RCC 7860 (cell line): ENCODE results near the gene AGAP3.
A peak's percentile ranks its signal among the peaks of the same experiment; 100 is the strongest.

Source experiments
- DNase-seq: peaks from one replicate; pipeline ENCODE4 v3.0.0-alpha.2; 2015; ENCODE audit warnings: low spot score
- FAIRE-seq: peaks from 2 replicates; lab custom pipeline; 2012; peaks lifted over from hg19 to GRCh38; lab: Jason Lieb, UNC

The AGAP3 gene

DNA sequence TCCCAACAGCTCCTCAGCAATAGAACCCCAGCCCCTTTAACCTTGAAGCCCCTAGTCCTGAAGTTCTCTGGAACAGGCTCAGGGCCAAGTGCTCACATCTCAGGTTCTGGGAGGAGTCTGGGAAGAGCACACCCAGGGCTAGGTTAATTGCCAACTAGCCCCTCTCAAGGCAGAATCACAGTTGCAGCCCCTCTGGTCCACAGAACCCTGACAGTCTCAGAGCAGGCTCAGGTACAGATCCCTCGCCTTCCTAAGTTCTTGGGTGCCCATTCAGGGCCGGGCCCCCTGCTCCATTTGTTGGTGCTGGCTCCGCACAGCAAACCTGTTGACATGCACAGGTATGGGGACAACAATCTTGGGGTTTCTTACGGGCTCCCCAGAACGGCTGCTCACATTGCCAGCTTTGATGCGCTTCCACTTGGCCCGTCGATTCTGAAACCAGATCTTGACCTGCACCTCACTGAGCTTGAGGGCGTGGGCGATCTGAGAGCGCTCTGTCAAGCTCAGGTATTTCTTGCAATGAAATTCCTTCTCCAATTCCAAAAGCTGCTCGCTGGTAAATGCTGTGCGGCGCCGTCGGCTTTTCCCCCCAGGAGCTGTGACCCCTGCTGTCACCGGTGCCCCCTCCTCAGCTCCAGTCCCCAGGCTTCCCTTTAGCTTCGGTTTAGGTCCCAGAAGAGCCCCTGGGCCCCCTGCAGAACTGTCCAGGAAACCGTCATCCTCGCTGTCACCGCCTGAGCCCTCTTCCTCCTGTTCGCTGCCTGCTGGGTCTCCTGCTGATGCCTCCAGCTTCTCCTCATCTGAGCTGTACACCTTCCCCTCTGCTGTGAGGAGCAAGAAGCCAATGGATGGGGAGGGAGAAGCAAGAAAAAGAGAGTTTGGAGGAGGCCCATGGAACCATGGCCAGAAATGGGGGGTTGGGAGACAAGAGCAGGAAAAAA lies 62.3 kb downstream of the AGAP3 start:
- no peak for DNase-seq
- no peak for FAIRE-seq

DNA sequence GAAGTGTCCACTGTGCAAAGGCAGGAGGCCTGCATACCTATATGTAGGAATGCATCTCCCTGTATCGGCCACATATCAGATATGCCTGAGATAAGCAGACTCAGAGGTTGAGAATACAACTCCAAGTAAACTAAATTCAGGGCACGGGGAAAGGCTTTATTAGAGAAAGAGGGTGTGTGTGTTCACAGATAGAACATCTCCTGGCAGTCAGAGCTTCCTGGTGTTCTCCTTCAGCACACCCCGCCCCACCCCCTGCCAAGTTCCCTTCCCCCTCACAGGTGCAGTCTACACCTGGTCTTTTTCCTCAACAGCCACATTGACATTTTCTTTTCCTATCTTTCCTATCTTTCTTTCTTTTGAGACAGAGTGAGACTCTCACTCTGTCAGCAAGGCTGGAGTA lies 64.1 kb downstream of the AGAP3 start:
- FAIRE-seq (no peak), DNase-seq (no peak)

DNA sequence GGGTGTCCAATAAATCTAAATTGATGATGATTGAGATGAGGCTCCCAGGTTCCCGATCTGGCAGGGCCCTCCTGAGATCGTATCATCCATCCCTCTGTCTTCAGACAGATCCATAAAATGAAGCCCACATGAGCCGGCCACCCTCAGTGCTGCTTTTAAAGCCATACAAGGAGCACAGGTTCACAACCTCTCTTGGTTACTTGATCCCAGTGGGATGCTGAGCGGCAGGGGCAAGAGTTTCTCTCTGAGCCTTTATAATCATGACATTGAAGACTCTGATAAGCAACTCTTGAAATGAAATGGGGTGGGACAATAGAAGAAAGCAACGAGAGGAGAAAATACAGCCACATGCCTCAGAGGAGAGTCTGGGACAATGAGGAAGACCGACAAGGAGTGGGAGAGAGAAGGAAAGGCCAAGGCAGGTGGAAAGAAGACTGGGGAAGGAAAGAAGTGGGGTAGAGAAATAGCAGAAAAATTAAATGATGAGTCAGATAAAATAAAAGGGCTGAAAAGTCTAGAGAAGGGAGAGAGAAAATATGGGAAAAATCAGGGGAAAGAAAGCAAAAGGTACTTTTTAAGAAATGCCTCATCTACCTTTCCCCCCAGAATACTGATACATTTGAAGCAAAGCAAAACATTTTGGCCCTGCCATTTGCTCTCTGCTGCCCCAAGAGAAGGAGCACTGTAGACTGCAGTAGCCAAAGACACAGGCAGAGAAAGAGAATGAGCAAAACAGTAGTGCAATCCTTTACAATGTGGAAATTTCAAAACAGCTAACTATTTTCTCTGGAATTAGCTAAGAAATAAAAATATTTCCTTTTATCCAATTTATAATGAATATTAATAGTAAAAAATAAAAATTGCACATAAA lies 66.6 kb downstream of the AGAP3 start:
- no peak for DNase-seq
- no peak for FAIRE-seq

DNA sequence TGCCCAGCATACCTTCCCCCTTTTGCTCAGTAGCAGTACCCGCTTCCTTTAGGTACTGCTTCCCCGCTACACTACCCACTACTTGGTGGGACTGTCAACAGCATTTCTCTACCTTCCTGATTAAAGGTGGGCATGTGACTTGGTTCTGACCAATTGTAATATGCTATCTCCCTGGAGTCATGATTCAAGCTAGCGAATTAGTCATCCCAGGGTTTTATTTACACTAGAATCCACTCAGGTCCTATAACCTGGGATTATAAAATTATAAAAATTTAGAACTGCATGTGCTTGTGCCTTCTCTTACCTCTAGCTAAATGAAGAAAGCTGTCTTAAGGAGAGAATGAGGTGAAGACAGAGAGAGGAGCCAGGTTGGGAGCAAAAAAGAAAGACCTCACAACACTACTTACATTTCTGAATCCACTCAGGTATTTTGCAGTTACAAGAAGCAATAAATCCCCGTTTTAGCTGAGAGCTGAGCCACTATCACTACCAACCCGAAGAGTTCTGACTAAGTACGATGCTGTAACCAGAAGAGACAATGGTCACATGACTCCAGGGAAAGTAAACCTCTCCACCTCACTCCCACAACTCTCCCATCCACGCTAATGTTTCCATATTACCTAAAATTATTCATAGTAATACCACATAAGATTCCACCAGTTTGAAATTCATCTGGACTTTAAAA lies 71.5 kb downstream of the AGAP3 start:
- DNase-seq (peak; percentile 55), FAIRE-seq (peak; percentile 72)

DNA sequence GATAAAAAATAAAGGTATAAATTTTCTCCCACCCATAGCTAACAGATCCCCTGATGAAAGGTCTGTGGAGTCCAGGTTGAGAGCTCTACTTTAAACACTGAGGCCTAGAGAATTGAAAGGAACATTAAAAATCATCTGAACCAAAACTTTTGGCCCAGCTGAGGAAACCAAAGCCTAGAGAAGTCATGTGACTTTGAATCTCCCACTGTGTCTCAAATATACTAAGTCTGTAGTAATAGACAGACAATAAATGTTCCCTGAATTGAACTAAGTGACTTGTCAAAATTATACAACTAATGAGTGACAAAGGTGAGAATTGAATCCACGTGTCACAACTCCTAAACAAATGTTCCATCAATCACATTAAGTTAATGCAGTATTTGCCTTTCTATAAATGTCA lies 75.5 kb downstream of the AGAP3 start:
- DNase-seq (no peak), FAIRE-seq (no peak)

DNA sequence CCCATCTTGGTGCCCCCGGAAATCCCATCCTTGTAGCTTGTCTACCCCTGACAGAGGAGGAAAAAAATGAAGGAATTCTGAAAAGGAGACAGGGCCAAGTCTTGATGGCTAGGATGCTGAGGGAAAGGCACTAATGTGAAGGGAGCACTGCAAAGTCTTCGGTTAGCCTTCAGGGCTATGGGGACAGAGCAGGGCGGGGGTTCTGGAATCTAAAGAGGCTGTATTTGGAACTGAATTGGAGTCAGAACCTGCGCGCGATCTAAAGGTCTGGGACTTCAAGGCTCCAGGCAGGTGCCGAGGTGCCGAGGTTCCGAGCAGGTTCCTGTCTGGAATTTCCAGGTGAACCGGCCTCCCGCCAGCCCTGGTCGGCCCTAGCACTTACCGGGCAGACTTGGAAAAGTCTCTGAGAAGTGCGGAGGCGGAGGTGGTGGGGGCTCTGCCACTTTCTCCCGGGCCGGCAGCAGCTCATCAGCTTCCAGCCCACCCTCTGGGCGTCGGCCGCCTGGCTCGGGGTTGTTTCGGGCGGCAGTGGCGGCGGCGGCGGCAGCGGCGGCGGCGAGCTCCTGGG lies 80.4 kb downstream of the AGAP3 start:
- DNase-seq (no peak), FAIRE-seq (no peak)

DNA sequence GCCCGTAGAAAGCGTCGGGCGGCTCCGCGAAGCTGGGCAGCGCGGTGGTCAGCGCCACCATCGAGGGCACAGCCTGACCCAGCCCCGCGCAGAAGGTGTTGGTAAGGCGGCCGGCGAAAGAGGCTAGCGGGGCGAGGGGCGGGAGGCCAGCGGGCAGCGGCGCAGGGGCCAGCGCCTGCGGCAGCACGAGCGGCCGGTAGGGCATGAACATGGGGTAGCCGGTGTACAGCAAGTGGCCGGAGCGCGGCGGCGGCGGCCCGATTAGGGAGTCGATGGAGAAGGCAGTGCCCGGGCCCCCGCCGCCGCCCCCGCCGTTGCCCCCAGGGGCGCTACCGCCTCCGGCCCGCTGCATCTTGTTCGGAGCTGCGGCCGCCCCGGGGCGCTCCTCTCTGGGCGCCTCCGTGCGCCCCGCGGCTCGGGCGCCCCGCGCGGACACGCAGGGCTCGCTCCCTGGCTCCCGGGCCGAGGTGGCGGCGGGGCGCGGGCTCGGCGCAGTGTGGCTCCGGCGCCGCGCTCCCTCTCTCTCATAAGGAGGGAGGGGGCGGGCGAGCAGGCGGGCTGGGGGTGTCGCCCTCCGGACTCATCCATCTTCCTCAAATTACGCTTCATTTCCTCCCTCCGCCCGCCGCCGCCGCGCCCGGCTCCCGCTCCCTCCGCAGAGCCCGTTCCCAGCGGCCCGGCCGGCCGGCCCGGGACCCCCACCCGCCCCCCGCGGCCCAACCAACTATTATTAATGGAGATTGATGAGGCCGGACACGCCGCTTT lies 81.1 kb downstream of the AGAP3 start, which contains the start of gene GBX1:
GBX1 (minus strand) TSS at position 498 of the 765 bp plus-strand sequence; CDS start at position 352, 146 bp downstream.
- DNase-seq (no peak), FAIRE-seq (no peak)

DNA sequence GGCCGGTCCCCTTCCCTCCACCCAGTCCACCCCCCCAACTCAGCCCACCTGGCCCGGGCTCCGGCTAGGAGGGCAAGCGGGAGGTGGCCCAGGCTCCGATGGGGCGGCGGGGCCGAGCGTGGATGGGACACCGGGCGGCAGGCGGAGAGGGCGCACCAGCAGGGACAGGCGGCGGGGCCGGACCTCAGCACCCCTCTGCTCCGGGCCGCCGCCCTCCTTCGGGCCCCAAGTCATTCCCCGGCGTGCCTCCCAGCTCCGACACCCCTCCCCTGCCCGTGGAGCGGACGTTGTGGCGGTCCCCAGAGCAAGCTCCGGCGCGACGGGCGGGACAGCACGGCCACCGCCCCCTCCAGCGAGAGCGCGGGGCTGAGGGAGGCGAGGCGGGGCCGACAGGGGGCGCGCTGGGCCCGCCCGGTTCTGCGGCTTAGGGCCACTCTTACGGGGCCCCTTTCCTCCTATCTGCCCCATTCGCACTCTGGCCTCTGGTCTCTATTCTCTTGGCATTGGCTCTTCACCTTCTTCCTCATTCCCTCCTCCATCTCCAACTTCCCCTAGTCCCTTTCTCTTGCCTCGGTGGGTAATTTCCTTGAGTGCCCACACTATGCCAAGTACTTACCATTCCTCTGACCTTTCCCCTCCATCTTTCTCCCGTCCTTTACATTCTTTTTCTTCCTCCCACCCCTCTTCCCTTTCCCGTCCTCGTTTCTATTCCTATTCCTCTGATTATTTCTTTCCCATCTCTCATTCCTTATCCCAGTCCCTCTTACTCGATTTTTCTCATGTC lies 81.9 kb downstream of the AGAP3 start:
- DNase-seq (no peak), FAIRE-seq (no peak)

DNA sequence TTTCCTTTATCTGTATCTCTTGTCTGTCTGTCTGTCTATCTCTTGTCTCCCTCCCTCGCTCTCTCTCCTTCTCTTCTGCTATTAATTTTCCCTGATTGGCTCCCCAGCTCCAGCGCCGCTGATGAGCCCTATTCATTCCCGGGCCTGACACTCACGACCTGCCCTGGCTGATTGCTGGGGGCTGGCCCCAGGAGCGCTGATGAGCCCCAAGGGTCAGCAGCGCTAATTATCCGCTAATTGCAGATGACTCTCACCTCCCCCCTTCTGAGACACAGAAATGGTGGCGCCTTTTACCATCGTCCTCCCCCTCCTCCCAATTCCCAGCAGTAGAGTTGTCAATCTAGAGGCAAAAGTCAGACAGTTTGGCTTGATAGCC lies 82.5 kb downstream of the AGAP3 start:
- FAIRE-seq: no peak
- DNase-seq: no peak

DNA sequence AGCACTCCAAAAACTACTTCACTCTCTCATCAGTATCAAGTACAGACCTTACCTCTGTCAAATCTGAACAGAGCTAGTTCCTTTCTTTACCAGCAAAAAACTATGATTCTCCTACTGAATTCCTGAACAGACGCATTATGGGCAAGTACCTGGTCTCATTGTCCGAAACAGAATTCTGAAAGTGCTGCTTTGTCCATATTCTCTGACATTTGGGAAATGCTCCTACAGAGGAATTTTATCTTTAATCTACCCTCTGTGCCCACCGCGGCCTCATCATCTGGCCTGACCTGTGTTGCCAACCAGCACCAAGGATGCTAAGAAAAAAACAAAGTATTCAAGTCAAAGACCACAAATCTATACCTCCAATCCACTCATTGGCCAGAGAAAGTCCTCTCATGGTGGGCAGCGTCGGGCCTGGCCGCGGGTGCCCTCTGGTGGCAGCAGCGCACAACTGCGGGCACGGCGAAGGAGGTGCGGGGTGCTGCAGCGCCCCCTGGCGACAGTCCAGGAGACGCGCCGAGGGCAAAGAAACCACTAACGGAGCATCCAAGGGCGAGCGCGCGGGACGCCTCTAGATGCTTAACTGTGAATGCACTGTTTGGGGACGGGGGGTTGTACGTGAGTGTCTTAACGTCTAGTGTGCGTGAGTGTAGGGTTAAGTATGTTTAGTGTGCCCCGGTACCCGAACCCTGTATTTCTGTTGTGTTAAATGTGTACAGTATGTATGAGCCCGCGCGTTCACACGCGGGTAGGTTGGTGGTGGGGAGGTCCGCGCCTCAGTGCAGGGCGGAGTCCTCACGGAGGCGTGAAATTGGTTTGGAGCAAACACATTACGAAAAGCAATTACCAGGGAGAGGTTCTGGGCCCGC lies 86.2 kb downstream of the AGAP3 start:
- FAIRE-seq (peak; percentile 62), DNase-seq (peak; percentile 60)

DNA sequence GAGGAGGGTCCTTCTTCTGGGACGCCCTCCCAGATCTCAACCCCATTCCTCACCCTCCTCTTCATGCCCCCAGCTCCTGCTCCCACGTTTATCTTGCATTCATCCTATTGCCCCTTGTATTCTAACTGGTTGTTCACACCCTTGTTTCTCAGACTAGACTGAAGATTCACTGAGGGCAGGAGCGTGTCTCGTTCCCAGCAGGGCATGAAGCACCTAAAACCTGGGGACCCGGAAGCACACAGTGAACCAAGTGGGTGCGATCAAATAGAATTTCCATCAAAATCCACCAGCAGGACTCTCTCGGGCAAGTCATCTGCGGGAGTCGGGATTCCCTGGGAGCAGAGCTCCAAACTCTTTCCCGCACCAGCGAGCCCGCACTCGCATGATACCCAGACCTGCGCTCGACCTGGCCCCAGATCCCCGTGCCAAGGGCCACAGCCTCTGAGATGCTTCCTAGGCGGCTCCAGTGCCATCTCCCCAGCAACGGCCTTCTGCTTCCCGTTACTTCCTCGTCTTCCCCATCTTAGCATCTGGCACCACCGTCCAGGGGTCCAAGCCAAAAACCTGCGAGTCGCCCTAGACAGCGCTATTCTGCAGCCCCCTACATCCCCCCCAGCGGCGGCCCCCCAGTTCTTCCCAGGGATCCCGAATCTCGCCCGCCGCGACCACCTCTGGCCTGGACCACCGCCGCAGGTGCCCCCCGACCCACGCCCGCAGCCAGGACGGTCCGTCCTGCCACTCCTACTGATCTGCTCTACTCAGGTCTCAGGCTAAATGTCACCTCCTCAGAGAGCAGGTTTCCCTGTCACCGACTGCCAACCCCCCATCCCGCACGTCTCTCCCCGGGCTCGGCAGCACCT lies 87.3 kb downstream of the AGAP3 start:
- no peak for FAIRE-seq
- DNase-seq: no peak

DNA sequence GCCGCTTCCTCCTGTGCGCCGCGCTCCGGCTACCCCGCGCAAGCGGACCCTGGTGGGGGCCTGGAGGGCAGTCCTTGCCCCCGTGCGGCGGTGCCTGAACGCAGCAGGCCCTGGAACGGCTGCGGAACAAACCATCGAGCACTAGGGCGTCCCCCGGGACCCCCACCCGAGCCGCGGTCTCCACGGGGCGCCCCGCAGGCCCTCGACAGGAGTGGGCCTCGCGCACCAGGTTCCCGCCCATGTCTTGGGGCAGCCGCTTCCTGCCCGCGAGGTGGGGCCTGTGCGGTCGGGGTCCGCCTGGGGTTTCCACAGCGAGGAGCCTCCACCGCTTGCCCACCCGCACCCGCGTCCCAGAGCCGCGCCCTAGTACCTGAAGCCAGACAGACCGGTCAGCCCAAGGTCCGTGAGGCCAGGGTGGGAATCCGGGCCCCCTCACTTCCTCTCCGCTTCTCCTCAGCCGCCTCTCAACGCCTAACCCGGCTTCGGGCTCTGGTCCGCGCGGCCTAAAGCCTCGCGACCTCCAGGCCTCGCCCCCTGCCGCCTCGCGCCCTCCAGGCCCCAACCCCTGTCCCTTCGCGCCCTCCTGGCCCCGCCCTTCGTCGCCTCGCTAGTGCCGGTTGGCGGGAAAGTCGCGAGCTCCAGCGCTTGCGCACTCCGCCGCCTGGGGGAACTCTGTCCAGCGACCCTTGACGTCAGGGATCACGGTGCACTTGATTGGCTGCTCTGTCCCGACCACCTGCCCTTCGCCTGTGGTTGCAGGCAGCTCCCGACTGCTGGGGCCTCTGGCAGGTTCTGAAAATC lies 88.2 kb downstream of the AGAP3 start:
- FAIRE-seq (no peak), DNase-seq (no peak)

DNA sequence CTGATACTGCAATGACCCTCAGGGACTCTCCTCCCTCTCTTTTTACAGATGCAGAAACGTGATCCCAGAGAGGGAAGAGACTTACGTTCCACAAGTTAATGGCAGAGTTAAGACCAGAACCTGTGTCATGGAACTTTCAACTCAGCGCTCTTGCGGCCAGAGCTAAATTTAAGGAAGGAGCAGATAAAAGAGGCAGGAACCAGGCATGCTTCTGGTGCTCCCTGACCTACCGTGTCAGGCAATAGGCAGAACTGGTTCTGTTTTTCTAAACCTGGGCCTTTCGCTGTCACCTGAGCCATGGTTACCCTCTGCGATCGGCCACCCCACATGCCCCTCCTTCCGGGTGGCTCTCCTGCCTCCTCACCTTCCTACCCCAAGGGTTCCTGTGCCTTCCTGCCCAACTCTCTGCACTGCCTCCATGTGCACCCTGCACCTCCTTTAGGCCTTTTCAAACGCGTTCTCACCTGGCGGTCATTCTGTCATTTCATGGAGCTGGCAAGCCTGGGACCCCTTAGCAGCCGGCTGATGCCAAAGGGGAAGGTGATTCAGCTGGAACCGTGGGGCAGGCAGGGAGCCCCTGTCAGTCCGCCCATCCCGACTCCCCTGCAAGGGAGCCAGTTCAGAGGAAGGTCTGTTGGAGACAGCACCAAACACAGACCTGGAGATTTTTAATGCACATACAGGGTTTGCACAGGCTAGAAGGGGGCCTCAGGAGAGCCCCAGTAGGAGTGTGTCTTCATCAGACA lies 88.9 kb downstream of the AGAP3 start:
- no peak for DNase-seq
- no peak for FAIRE-seq

DNA sequence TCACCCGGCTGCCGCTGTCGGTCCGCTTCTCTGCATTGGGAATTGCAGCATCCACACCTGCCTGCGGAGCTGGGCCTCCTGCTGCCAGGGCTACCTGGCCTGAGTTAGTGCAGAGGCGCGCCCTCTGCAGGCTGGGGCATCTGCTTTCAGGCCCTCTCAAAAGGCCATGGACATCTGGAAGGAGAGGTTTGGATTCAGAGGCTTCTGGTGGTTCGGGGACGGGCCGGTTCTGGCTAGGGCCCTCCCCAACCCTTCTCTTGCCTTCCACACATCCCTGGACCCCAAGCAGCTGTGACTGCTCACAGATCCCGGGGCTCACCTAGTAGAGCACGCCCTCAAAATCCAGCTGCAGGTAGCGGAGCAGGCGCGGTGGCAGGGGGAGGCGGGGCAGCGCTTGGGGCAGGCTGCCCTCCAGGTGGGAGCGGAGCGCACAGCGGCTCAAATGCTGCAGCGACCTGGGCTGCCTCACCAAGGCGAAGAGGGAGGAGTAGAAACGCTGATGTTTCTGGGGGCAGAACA lies 89.6 kb downstream of the AGAP3 start:
- FAIRE-seq (no peak), DNase-seq (no peak)

DNA sequence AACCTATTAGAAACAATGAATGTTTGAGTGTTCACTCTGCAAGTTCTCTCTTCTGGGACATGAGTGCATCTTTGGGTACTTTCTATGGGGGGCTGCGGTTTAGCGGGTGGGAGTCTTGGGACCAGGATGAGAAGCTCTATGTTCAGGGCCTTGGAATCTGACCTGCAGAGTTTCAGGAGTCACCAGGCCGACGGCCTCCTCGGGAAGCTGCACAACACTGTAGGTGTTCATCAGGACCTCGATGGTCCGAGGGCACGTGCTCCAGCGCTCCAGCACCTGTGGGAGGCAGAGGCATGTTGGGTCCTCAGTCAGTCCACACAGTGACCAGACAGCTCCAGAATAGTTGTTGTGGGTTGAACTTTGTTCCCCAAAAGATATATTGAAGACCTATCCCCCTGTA lies 90.1 kb downstream of the AGAP3 start:
- no peak for DNase-seq
- no peak for FAIRE-seq

DNA sequence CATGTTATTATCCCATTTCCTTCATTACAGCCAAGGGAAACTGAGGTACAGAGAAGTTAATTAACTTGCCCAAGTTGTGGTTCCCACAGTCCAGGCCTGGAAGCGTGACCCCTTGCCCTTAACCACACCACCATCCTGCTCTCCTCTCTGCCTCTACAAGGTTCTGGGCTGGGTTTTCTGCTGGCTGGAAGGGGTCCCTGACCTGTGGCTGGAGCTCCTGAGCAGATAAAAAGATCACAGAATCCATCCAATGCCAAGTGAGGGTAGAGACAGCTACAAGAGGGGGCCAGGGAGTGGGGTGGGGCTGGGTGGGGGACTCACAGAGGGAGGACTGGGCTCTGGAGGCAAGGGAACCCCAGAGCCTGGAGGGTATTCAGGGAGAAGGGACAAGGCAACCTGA lies 91.0 kb downstream of the AGAP3 start:
- no peak for DNase-seq
- no peak for FAIRE-seq
